Measurements from ENCODE around the gene RAB25.

GRCh38 chr1:156114101-156114918 is 53.4 kb downstream of the RAB25 start, which contains the start of gene LMNA:
- TF ChIP-seq ZBTB2 (CRISPR knock-in tag; IDR thresholded peaks at IDR 0.05; ENCODE audit: low read depth) (no peak), BHLHE40 (IDR thresholded peaks at IDR 0.05; ENCODE audit: low read length) (no peak)
